Measurements from ENCODE around the gene FLCN.

Gene FLCN

GRCh38 chr17:17236295-17237025 lies 508 bp downstream of the FLCN start:
- DNase-seq (ENCODE audit: low spot score): peak; percentile 26

- DNase-seq (ENCODE audit: low spot score): no peak
Measured at GRCh38 chr17:17235212-17236174, 1.5 kb downstream of the FLCN start.

GRCh38 chr17:17232303-17232621 lies 4.7 kb downstream of the FLCN start:
- no peak for DNase-seq (ENCODE audit: low spot score)

GRCh38 chr17:17231621-17232302 lies 5.2 kb downstream of the FLCN start:
- no peak for DNase-seq (ENCODE audit: low spot score)

GRCh38 chr17:17229416-17230384 lies 7.3 kb downstream of the FLCN start:
- no peak for DNase-seq (ENCODE audit: low spot score)

GRCh38 chr17:17228521-17229279 lies 8.3 kb downstream of the FLCN start:
- DNase-seq (ENCODE audit: low spot score): no peak

- no peak for DNase-seq (ENCODE audit: low spot score)
Measured at GRCh38 chr17:17227608-17228520, 9.1 kb downstream of the FLCN start.

GRCh38 chr17:17226451-17227265 lies 10.3 kb downstream of the FLCN start:
- DNase-seq (ENCODE audit: low spot score): no peak

- DNase-seq (ENCODE audit: low spot score): no peak
Measured at GRCh38 chr17:17225901-17226300, 11.1 kb downstream of the FLCN start.

- no peak for DNase-seq (ENCODE audit: low spot score)
Measured at GRCh38 chr17:17224137-17224536, 12.8 kb downstream of the FLCN start.

GRCh38 chr17:17223736-17224135 lies 13.2 kb downstream of the FLCN start:
- DNase-seq (ENCODE audit: low spot score): no peak

GRCh38 chr17:17221329-17221728 lies 15.6 kb downstream of the FLCN start:
- no peak for DNase-seq (ENCODE audit: low spot score)

- no peak for DNase-seq (ENCODE audit: low spot score)
Measured at GRCh38 chr17:17220529-17220928, 16.4 kb downstream of the FLCN start.

- no peak for DNase-seq (ENCODE audit: low spot score)
Measured at GRCh38 chr17:17217995-17218394, 19.0 kb downstream of the FLCN start.

GRCh38 chr17:17216776-17217175 lies 20.2 kb downstream of the FLCN start:
- DNase-seq (ENCODE audit: low spot score): no peak

- DNase-seq (ENCODE audit: low spot score): no peak
Measured at GRCh38 chr17:17216236-17216635, 20.7 kb downstream of the FLCN start.

GRCh38 chr17:17215575-17215974 lies 21.4 kb downstream of the FLCN start:
- no peak for DNase-seq (ENCODE audit: low spot score)

- DNase-seq (ENCODE audit: low spot score): no peak
Measured at GRCh38 chr17:17214646-17215436, 22.1 kb downstream of the FLCN start.
